GM19468 (cell line): ENCODE data around the gene SRP9.
A peak's percentile ranks its signal among the peaks of the same experiment; 100 is the strongest.
"Not testable (repeated sequence)": the region's sequence is repeated elsewhere in the genome, so short reads cannot be mapped to it uniquely, and the experiment has no call there.

Source experiments
- ATAC-seq: cut with Tn5 transposase; IDR thresholded peaks from one replicate; pipeline ENCODE4 v1.9.1; 2021; ENCODE audit warnings: mild to moderate bottlenecking, moderate library complexity, moderate number of reproducible peaks; ENCODE audit not compliant: unreplicated experiment; ENCODE audit errors: extremely low read depth

SRP9 gene

DNA sequence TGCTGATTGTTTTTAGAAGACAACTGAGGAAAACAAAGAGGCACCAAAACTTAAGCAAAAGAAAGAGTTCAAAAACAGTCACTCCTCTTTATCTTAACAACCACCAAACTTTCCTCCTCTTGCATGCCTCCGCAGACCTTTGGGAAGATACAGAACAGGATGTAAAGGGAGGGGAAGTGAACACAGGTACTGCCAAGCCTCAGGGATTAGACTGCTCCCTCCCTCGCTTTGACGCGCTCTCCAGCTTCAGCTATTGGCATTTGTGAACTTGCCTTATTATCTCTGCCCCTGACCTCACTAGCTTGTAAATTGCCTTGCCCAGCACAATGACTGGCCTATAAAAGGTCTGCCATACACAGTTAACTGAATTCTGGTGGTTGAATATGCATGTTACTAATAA is 4.8 kb upstream of the SRP9 start:
- no peak for ATAC-seq

- ATAC-seq, result no peak
These were observed 3.1 kb upstream of the SRP9 start for GRCh38 chr1:225774281-225775147.

DNA sequence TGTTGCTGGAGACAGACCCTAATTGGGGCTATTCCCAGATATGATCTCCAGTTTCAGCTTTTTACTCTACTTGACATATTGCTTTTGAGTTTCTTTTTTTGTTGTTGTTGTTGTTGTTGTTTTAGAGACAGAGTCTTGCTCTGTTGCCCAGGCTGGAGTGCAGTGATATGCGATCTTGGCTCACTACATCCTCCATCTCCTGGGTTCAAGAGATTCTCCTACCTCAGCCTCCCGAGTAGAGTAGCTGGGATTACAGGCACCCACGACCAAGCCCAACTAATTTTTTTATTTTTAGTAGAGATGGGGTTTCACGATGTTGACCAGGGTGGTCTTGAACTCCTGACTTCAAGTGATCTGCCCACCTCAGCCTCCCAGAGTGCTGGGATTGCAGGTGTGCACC is 1.3 kb upstream of the SRP9 start:
- no peak for ATAC-seq

DNA sequence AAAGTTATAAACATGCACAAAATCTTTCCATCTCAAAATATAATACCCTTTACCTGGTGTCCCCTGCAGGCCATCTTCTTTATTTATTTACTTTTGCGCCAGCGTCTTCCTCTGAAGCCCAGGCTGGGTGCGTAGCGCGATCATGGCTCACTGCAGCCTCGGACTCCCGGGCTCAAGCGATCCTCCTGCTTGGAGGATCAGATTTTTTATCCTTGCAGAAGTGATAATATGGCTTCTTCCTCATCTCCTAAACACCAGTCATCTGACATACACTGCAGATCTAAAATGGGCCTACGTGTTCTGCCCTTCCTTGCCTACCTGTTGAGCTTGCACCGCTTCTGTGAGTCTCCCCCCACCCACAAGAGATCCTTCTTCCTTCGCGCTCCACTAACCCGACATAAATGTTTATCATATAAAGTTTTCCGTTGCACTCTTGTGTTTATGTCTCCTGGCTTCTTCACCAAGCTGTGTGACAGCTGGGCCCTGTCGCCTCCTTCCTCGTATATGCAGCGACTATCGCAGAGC is 506 bp upstream of the SRP9 start:
- ATAC-seq, result no peak

DNA sequence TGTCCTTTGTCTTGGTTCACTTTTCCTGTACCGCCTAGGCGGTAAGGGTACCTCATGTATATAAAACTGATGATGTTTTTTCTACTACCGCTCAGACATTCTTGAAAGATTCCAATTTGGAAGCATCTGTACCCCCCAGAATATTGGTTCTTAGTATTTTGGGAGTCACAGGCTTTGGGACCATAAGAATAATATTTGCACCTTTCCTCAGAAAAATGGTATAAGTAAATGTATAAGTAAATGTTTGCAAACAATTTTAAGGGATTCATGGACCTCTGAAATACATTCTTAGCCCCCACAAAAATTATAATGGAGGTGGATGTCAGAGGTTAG is 677 bp downstream of the SRP9 start:
- ATAC-seq, result no peak

DNA sequence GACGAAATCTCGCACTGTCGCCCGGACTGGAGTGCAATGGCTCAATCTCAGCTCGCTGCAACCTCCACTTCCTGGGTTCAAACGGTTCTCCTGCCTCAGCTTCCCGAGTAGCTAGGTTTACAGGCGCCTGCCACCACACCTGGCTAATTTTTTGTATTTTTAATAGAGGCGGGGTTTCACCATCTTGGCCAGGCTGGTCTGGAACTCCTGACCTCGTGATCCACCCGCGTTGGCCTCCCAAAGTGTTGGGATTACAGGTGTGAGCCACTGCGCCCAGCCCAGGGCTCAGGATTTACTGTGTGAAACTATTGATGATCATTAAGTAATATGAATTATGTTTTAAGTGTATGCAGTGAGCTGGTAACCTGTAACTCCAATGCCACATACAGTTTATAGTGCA is 1.5 kb downstream of the SRP9 start:
- ATAC-seq, result not testable (repeated sequence)

GRCh38 chr1:225780134-225780533 is 2.5 kb downstream of the SRP9 start:
- ATAC-seq, result no peak

DNA sequence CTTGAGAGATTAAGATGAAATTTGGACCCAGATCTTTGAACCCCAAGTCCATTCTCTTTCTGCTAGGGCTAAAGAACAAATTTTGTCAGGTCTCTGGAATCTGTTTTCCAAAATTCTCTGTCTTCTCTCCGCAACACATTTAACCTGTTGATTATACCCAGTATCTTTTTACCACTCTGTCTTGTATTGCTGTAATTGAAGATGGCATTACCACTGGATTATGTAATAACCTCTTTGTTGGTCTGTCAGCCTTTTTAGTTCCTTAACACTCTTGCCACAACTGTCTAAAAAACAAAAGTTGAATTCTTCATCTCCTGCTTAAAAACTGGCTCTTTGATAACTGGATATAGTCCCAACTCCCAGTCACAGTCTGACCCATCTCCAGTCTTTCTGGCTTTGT is 3.0 kb downstream of the SRP9 start:
- no peak for ATAC-seq

GRCh38 chr1:225789142-225789541 is 11.5 kb downstream of the SRP9 start:
- ATAC-seq, result not testable (repeated sequence)

- no peak for ATAC-seq
These were observed 17.3 kb downstream of the SRP9 start for GRCh38 chr1:225794954-225795353.

DNA sequence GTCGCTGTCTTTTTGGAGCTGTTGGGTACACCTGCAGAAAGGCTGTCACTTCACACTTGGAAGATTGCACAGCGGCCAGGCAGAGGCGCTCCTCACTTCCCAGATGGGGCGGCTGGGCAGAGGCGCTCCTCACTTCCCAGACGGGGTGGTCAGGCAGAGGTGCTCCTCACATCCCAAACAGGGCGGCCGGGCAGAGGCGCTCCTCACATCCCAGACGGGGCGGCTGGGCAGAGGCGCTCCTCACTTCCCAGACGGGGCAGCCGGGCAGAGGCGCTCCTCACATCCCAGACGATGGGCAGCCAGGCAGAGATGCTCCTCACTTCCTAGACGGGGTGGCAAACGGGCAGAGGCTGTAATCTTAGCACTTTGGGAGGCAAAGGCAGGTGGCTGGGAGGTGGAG is 18.5 kb downstream of the SRP9 start:
- not testable (repeated sequence) for ATAC-seq

DNA sequence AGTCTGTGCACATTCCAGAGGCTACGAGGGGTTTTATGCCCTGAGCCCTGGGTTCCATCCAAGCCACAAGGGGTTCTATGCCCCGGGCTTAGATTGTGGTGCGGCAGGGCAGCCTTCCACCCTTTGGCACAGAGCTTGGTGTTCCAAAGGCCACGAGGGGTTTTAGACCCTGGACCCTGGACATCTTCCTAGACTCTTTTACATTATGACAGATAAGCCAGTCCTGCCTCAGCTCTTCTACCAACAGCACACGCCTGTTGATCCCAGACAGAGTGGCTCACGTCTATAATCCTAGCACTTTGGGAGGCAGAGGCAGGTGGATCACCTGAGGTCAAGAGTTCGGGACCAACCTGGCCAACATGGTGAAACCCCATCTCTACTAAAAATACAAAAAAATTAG is 23.5 kb downstream of the SRP9 start:
- ATAC-seq, result not testable (repeated sequence)

- no peak for ATAC-seq
These were observed 28.6 kb downstream of the SRP9 start for GRCh38 chr1:225806249-225806648.

GRCh38 chr1:225806736-225807135 is 29.1 kb downstream of the SRP9 start:
- not testable (repeated sequence) for ATAC-seq

DNA sequence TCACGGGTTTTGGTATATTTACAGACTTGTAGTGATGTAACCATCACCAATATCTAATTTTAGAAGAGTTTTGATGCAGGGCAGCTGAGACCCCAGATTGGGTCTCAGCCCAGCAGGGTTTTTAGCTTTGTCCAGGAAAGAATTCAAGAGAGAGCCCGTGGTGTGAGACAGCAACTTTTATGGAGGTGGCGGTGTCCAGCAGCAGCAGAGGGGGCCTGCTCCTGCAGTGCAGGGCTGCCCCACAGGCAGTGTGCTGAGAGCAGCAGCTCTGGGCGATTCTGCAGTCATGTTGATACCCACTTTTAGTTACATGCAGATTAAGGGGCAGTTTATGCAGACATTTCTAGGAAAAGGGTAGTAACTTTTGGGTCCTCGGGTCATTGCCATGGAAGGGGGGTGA is 30.5 kb downstream of the SRP9 start:
- ATAC-seq, result no peak

GRCh38 chr1:225809842-225810578 is 32.4 kb downstream of the SRP9 start, which contains the start of gene EPHX1:
Gene EPHX1 (plus strand): TSS chr1:225810124. CDS start chr1:225828730, 18,606 bp downstream.
- peak; percentile 93 for ATAC-seq

GRCh38 chr1:225810579-225811538 is 33.2 kb downstream of the SRP9 start:
- not testable (repeated sequence) for ATAC-seq

GRCh38 chr1:225811622-225812487 is 34.2 kb downstream of the SRP9 start:
- ATAC-seq, result no peak
